HepG2 (cell line): ENCODE results near the gene N4BP2L1. TPM values are rescaled to one million over a fixed set of nuclear protein-coding genes. Genes with fewer than 3 reads are reported as not detected.

Experiments used
- ATAC-seq: fragments of 200-7000 bp; cut with Tn5 transposase; 3 replicates; pipeline ENCODE4 v1.9.1; 2020; ENCODE audit warnings: mild to moderate bottlenecking, moderate library complexity
- BruUV-seq: library from RNA; stranded (reverse); fragments of 400-500 nt; replicated peaks from 2 replicates; lab custom pipeline; 2021; lab: Mats Ljungman, UMichigan
- CTCF ChIA-PET: fragments of 300-600 bp; formaldehyde crosslinking; extraction: SDS; loops from one replicate; lab custom pipeline; 2021; ENCODE audit warnings: low total read pairs, inconsistent platforms, low intra/inter-chr PET ratio; lab: Yijun Ruan, JAX
- POLR2A ChIA-PET: fragments of 350-600 bp; sonication (Branson Sonifier 250); formaldehyde crosslinking; loops from one replicate; lab custom pipeline; 2020; ENCODE audit warnings: antibody characterized with exemption, inconsistent platforms; lab: Yijun Ruan, JAX
- DNase-seq: peaks from one replicate; pipeline ENCODE4 v3.0.0-alpha.2; 2015; ENCODE audit warnings: low spot score
- FAIRE-seq: peaks from 3 replicates; lab custom pipeline; 2011; peaks lifted over from hg19 to GRCh38; lab: Jason Lieb, UNC
- H2AFZ ChIP-seq: one replicate; pipeline ENCODE4 v1.6.1; 2011; ENCODE audit warnings: low read length, inconsistent platforms
- H3K27ac ChIP-seq: fragments of 300-600 bp; 3 replicates; pipeline ENCODE4 v1.8.0; 2011; ENCODE audit warnings: mixed run types, mild to moderate bottlenecking, mixed read lengths, low read length, inconsistent platforms; ENCODE audit not compliant: insufficient read depth; ENCODE audit errors: extremely low read length
- H3K27me3 ChIP-seq, 2 experiments: fragments of 200-600 bp in 1 of 2; 2 replicates in 1 of 2; 3 replicates in 1 of 2; pipeline versions ENCODE4 v1.6.0 to v1.8.0; 2011; ENCODE audit warnings: low read length in 2 of 2, mild to moderate bottlenecking in 2 of 2, moderate library complexity in 2 of 2, inconsistent platforms in 1 of 2; ENCODE audit not compliant: insufficient read depth in 2 of 2, control insufficient read depth in 1 of 2
- H3K36me3 ChIP-seq, 2 experiments: fragments of 200-600 bp in 1 of 2; replicated peaks in 1 of 2; 2 replicates in 1 of 2; 3 replicates in 1 of 2; pipeline versions ENCODE4 v1.5.1 to v1.8.0; 2011; ENCODE audit warnings: low read length in 2 of 2, inconsistent platforms in 1 of 2; ENCODE audit not compliant: insufficient read depth in 2 of 2, control insufficient read depth in 1 of 2
- H3K4me1 ChIP-seq: 2 replicates; pipeline ENCODE4 v1.5.1; 2012; ENCODE audit warnings: low read length, inconsistent platforms; ENCODE audit not compliant: insufficient read depth
- H3K4me2 ChIP-seq: 2 replicates; pipeline ENCODE4 v1.6.0; 2011; ENCODE audit warnings: low read depth, low read length, inconsistent platforms
- H3K4me3 ChIP-seq, 3 experiments: fragments of 200-600 bp in 1 of 3; sonication (generic), shearing (Covaris generic) in 1 of 3; replicated peaks in 1 of 3; 2 replicates each; pipeline ENCODE4 v1.5.1; 2011 to 2016; ENCODE audit warnings: low read length in 3 of 3, inconsistent platforms in 2 of 3, low read depth in 2 of 3, mild to moderate bottlenecking in 2 of 3, control low read depth in 1 of 3, mixed read lengths in 1 of 3; ENCODE audit not compliant: insufficient read depth in 1 of 3
- H3K79me2 ChIP-seq: one replicate; pipeline ENCODE4 v1.6.1; 2011; ENCODE audit warnings: low read length, inconsistent platforms; ENCODE audit not compliant: insufficient read depth
- H3K9ac ChIP-seq: 2 replicates; pipeline ENCODE4 v1.6.0; 2011; ENCODE audit warnings: mild to moderate bottlenecking, low read depth, low read length, inconsistent platforms; ENCODE audit not compliant: insufficient read depth
- H3K9me3 ChIP-seq: 2 replicates; pipeline ENCODE4 v1.5.1; 2012; ENCODE audit warnings: mild to moderate bottlenecking, low read length
- H4K20me1 ChIP-seq: 2 replicates; pipeline ENCODE4 v1.6.0; 2011; ENCODE audit warnings: inconsistent platforms, mild to moderate bottlenecking, low read length, moderate library complexity; ENCODE audit not compliant: insufficient read depth
- AGO2 ChIP-seq: fragments of 200-400 bp; formaldehyde crosslinking; optimal IDR thresholded peaks from 2 replicates; pipeline ENCODE3; 2017; ENCODE audit warnings: mild to moderate bottlenecking, low read depth, low read length, moderate library complexity
- EP300 ChIP-seq, 3 experiments: sonication (generic) in 1 of 3; formaldehyde crosslinking in 1 of 3; IDR thresholded peaks; 2 replicates each; pipeline versions ENCODE4 v1.5.1 to v1.6.1; 2011 to 2020; ENCODE audit warnings: low read depth in 2 of 3, low read length in 2 of 3, borderline replicate concordance in 1 of 3, improper control_type of control experiment in 1 of 3, mild to moderate bottlenecking in 1 of 3, missing genetic modification reagents in 1 of 3, moderate library complexity in 1 of 3
- EZH2 ChIP-seq: conservative IDR thresholded peaks from 2 replicates; pipeline ENCODE4 v1.6.1; 2012; ENCODE audit warnings: mild to moderate bottlenecking, low read depth, low read length, moderate library complexity
- KAT8 ChIP-seq: IDR thresholded peaks from 2 replicates; pipeline ENCODE4 v1.6.1; 2016; ENCODE audit warnings: missing genetic modification reagents, missing compliant biosample characterization
- KLF15 ChIP-seq: sonication (generic); formaldehyde crosslinking; IDR thresholded peaks from 2 replicates; pipeline ENCODE4 v1.8.1; 2023; ENCODE audit warnings: borderline replicate concordance, mild to moderate bottlenecking, inconsistent platforms, missing genetic modification reagents, mixed read lengths
- MAFG ChIP-seq: sonication (generic); formaldehyde crosslinking; IDR thresholded peaks from 2 replicates; pipeline ENCODE4 v1.5.1; 2020; ENCODE audit warnings: mild to moderate bottlenecking, missing genetic modification reagents
- TARDBP ChIP-seq: sonication (generic); formaldehyde crosslinking; IDR thresholded peaks from 2 replicates; pipeline ENCODE4 v1.8.0; 2022; ENCODE audit warnings: mild to moderate bottlenecking, missing genetic modification reagents
- TEAD3 ChIP-seq: optimal IDR thresholded peaks from 2 replicates; pipeline ENCODE3; 2016; ENCODE audit warnings: borderline replicate concordance
- ZNF207 ChIP-seq: fragments of 450-650 bp; IDR thresholded peaks from 2 replicates; pipeline ENCODE4 v1.6.1; 2016; ENCODE audit warnings: antibody characterized with exemption, borderline replicate concordance
- ZNF44 ChIP-seq: sonication (generic); formaldehyde crosslinking; IDR thresholded peaks from 2 replicates; pipeline ENCODE4 v1.5.1; 2020; ENCODE audit warnings: mild to moderate bottlenecking, missing genetic modification reagents
- ZNF598 ChIP-seq: sonication (generic); formaldehyde crosslinking; IDR thresholded peaks from 2 replicates; pipeline ENCODE4 v1.5.1; 2020; ENCODE audit warnings: mild to moderate bottlenecking, missing genetic modification reagents, borderline replicate concordance
- ZNF782 ChIP-seq: sonication (generic); formaldehyde crosslinking; IDR thresholded peaks from 2 replicates; pipeline ENCODE4 v1.4.0; 2020; ENCODE audit warnings: missing genetic modification reagents, mild to moderate bottlenecking, borderline replicate concordance
- ZNF792 ChIP-seq: IDR thresholded peaks from 2 replicates; pipeline ENCODE4 v1.6.1; 2016
- WGBS: methylation state at CpG from one replicate; pipeline ENCODE4 v1.1.6; 2017; ENCODE audit warnings: low lambda C conversion rate; 5-methylcytosine and 5-hydroxymethylcytosine counted together
- in situ Hi-C: cut with HindIII; loops from 2 replicates; pipeline ENCODE4 v1.10.0; 2017; ENCODE audit warnings: low pct_unique_long_range_greater_than_20kb; ENCODE audit not compliant: extremely low pct_ligation_motif_present
- intact Hi-C: fragments of 100-400 bp; cut with micrococcal nuclease; formaldehyde crosslinking; loops from one replicate; pipeline ENCODE4 v1.10.0; 2022; ENCODE audit not compliant: unreplicated experiment
- polyA plus RNA-seq, 8 experiments: library from polyadenylated mRNA; depleted of rRNA in 3 of 8; stranded (reverse) in 7 of 8; unstranded in 1 of 8; fragments of >200 nt; fragmentation: Illumina TruSeq in 4 of 8; extraction: Trizol in 4 of 8; gene quantifications; 2 replicates each; pipeline versions ENCODE4 v1.2.1 to v1.2.3, GENCODE V29; 2011 to 2016; ENCODE audit warnings: low read depth in 4 of 8, missing spikeins in 1 of 8, mixed read lengths in 1 of 8; ENCODE audit not compliant: insufficient read depth in 1 of 8
- total RNA-seq, 5 experiments: library from RNA; depleted of rRNA; stranded (reverse); fragments of >200 nt; fragmentation: Illumina TruSeq; extraction: Trizol; gene quantifications; 2 replicates each; pipeline ENCODE4 v1.2.3, GENCODE V29; 2016; ENCODE audit warnings: low read depth in 1 of 5
- TF ChIP-seq, protein P1 (sequence below), 2 experiments: IDR thresholded peaks; 2 replicates each; pipeline ENCODE4 v1.6.1; 2011 to 2012; ENCODE audit warnings: low read length in 2 of 2, borderline replicate concordance in 1 of 2, low read depth in 1 of 2, mild to moderate bottlenecking in 1 of 2, moderate library complexity in 1 of 2

Gene N4BP2L1
- total and polyA plus RNA-seq, 2 of the 13 experiments (the other 11 are each of a cell fraction or from before 2014, with no cell fraction given): 13.2 to 34.5 TPM

DNA sequence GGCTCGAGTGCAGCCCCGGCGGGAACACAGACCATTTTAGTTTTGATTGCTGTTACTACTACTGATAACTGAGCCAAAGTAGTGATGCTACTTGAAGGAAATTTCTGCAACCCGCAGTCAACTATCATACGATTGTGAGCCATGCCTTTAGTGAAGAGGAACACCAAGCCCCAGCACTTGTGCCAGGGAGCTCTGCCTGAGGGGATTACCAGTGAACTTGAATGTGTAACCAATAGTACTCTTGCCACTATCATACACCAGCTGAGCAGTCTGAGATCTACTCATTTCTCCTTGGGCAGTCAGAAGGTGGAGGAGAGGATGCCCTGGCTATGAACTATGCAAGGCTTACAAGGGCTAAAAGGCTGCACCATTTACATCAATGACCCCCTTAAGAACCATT is 49.0 kb upstream of the N4BP2L1 start:
- no peak overlapping the region for H3K9ac ChIP-seq
- no peaks in the 10 kb centered on the region for H3K4me1 ChIP-seq
- H3K9me3 ChIP-seq: no peaks in the 10 kb centered on the region
- FAIRE-seq: no peak
- no peaks in the 10 kb centered on the region for H3K27me3 ChIP-seq
- H2AFZ ChIP-seq: no peak overlapping the region
- POLR2A ChIA-PET: no interaction called here
- no TSS peak for BruUV-seq
- ATAC-seq: no peak
- no peak overlapping the region for H3K4me2 ChIP-seq
- H3K36me3 ChIP-seq: no peaks in the 10 kb centered on the region
- no peak for TF ChIP-seq ZNF44 (CRISPR knock-in tag)
- 92% methylated on average over 5 of the region's 5 CpGs for WGBS
- in situ Hi-C loops: no loop called here
- no peak overlapping the region for H3K4me3 ChIP-seq
- intact Hi-C loops: no loop called here
- no peaks in the 10 kb centered on the region for H3K79me2 ChIP-seq
- H4K20me1 ChIP-seq: no peaks in the 10 kb centered on the region
- DNase-seq: no peak
- CTCF ChIA-PET: no interaction called here
- no peak overlapping the region for H3K27ac ChIP-seq

DNA sequence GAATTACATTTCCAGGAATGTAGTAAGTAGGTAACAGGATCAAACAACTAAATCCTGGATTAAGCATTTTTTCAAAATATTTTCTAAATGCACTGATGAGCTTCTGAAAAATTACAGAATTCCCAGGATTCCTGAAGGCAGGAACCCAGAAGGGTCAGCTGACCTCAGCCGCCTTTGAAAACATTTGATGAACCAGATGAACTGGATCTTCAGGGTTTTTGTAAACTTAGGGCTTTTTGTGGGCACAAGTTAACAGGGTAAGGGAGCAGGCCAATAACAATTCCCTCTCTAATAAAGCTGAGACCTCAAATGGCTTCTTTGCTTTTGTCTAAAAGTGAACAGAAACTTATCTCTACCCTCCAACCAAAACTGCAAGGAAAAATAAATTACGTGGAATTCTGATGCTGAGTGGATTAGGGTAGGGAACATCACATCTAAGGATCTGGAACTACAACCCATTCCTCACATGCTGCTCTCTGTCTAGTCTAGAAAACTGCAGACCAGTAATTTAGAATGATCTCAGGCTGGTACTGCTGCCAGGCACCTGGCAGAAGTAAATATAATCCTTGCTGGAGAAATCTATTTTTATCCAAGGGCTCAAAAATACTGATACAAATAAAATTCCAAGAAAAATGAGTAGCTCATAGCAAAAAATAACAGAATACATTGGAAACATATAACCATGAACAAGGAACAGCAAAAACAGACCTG is 48.2 kb upstream of the N4BP2L1 start:
- no peaks in the 10 kb centered on the region for H3K4me1 ChIP-seq
- CTCF ChIA-PET: no interaction called here
- 93% methylated on average over 2 of the region's 2 CpGs for WGBS
- TF ChIP-seq EP300 (IDR thresholded peaks at IDR 0.05; ENCODE audit: low read depth in 2 of 2, low read length in 2 of 2) (no peak), EP300 (CRISPR knock-in tag; IDR thresholded peaks at IDR 0.05; ENCODE audit: borderline replicate concordance) (no peak), TEAD3 (CRISPR knock-in tag) (no peak), AGO2 (no peak), ZNF792 (CRISPR knock-in tag) (no peak), MAFG (CRISPR knock-in tag) (no peak), ZNF207 (no peak), EZH2 (no peak), KLF15 (CRISPR knock-in tag) (no peak), ZNF782 (no peak), TARDBP (CRISPR knock-in tag) (no peak), KAT8 (CRISPR knock-in tag) (no peak), ZNF598 (no peak)
- TF ChIP-seq, protein P1, sequence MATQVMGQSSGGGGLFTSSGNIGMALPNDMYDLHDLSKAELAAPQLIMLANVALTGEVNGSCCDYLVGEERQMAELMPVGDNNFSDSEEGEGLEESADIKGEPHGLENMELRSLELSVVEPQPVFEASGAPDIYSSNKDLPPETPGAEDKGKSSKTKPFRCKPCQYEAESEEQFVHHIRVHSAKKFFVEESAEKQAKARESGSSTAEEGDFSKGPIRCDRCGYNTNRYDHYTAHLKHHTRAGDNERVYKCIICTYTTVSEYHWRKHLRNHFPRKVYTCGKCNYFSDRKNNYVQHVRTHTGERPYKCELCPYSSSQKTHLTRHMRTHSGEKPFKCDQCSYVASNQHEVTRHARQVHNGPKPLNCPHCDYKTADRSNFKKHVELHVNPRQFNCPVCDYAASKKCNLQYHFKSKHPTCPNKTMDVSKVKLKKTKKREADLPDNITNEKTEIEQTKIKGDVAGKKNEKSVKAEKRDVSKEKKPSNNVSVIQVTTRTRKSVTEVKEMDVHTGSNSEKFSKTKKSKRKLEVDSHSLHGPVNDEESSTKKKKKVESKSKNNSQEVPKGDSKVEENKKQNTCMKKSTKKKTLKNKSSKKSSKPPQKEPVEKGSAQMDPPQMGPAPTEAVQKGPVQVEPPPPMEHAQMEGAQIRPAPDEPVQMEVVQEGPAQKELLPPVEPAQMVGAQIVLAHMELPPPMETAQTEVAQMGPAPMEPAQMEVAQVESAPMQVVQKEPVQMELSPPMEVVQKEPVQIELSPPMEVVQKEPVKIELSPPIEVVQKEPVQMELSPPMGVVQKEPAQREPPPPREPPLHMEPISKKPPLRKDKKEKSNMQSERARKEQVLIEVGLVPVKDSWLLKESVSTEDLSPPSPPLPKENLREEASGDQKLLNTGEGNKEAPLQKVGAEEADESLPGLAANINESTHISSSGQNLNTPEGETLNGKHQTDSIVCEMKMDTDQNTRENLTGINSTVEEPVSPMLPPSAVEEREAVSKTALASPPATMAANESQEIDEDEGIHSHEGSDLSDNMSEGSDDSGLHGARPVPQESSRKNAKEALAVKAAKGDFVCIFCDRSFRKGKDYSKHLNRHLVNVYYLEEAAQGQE (IDR thresholded peaks at IDR 0.05; ENCODE audit: borderline replicate concordance in 1 of 2, low read depth in 1 of 2, low read length in 2 of 2): no peak
- TF ChIP-seq, all 625 proteins: peak for 0
- intact Hi-C loops: no loop called here
- Histone ChIP-seq H3K4me2 (no peak overlapping the region), H3K27ac (no peak overlapping the region), H3K79me2 (no peaks in the 10 kb centered on the region), H4K20me1 (no peaks in the 10 kb centered on the region), H3K9ac (no peak overlapping the region), H3K36me3 (no peaks in the 10 kb centered on the region), H3K27me3 (no peaks in the 10 kb centered on the region), H3K4me3 (no peak overlapping the region), H3K9me3 (no peaks in the 10 kb centered on the region), H2AFZ (no peak overlapping the region)
- no peak for FAIRE-seq
- POLR2A ChIA-PET: no interaction called here
- no peak for DNase-seq
- BruUV-seq: no TSS peak
- no peak for ATAC-seq
- in situ Hi-C loops: no loop called here
